SK-N-SH (cell line): Measurements from ENCODE around the gene S1PR1.

Source experiments
- EP300 ChIP-seq, 2 experiments: IDR thresholded peaks; 2 replicates each; pipeline versions ENCODE4 v1.4.0 to v1.6.1; 2012; ENCODE audit warnings: borderline replicate concordance in 1 of 2, low read depth in 1 of 2, low read length in 1 of 2
- JUND ChIP-seq: IDR thresholded peaks from 2 replicates; pipeline ENCODE4 v1.4.0; 2012
- POLR2AphosphoS5 ChIP-seq: IDR thresholded peaks from 2 replicates; pipeline ENCODE4 v1.6.1; 2012; ENCODE audit warnings: low read depth, low read length
- RCOR1 ChIP-seq: fragments of 150-350 bp; IDR thresholded peaks from 2 replicates; pipeline ENCODE4 v1.6.1; 2017; ENCODE audit warnings: antibody characterized with exemption, low read length
- REST ChIP-seq: IDR thresholded peaks from 2 replicates; pipeline ENCODE4 v1.6.1; 2012; ENCODE audit warnings: mild to moderate bottlenecking, low read depth, low read length, moderate library complexity
- RFX5 ChIP-seq: IDR thresholded peaks from 2 replicates; pipeline ENCODE4 v1.6.1; 2012; ENCODE audit warnings: mild to moderate bottlenecking, improper control_type of control experiment, low read length
- SMC3 ChIP-seq: IDR thresholded peaks from 2 replicates; pipeline ENCODE4 v1.6.1; 2012; ENCODE audit warnings: low read depth, low read length, improper control_type of control experiment
- TF ChIP-seq, protein P1 (sequence below): fragments of 150-350 bp; IDR thresholded peaks from 2 replicates; pipeline ENCODE4 v1.6.1; 2017; ENCODE audit warnings: antibody characterized with exemption, low read length, low read depth, borderline replicate concordance
- TF ChIP-seq, protein P2 (sequence below): fragments of 200-600 bp; sonication (generic); IDR thresholded peaks from 2 replicates; pipeline ENCODE4 v1.6.1; 2017; ENCODE audit warnings: antibody characterized with exemption, mild to moderate bottlenecking, moderate library complexity

GRCh38 chr1:101275672-101276071 is 38.9 kb downstream of the S1PR1 start:
- TF ChIP-seq JUND: no peak
- TF ChIP-seq EP300 (IDR thresholded peaks at IDR 0.05; ENCODE audit: borderline replicate concordance in 1 of 2, low read depth in 1 of 2, low read length in 1 of 2): no peak
- TF ChIP-seq, protein P1, sequence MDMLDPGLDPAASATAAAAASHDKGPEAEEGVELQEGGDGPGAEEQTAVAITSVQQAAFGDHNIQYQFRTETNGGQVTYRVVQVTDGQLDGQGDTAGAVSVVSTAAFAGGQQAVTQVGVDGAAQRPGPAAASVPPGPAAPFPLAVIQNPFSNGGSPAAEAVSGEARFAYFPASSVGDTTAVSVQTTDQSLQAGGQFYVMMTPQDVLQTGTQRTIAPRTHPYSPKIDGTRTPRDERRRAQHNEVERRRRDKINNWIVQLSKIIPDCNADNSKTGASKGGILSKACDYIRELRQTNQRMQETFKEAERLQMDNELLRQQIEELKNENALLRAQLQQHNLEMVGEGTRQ: no peak
- TF ChIP-seq REST: no peak
- TF ChIP-seq, protein P2, sequence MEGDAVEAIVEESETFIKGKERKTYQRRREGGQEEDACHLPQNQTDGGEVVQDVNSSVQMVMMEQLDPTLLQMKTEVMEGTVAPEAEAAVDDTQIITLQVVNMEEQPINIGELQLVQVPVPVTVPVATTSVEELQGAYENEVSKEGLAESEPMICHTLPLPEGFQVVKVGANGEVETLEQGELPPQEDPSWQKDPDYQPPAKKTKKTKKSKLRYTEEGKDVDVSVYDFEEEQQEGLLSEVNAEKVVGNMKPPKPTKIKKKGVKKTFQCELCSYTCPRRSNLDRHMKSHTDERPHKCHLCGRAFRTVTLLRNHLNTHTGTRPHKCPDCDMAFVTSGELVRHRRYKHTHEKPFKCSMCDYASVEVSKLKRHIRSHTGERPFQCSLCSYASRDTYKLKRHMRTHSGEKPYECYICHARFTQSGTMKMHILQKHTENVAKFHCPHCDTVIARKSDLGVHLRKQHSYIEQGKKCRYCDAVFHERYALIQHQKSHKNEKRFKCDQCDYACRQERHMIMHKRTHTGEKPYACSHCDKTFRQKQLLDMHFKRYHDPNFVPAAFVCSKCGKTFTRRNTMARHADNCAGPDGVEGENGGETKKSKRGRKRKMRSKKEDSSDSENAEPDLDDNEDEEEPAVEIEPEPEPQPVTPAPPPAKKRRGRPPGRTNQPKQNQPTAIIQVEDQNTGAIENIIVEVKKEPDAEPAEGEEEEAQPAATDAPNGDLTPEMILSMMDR: no peak
- no peak for TF ChIP-seq RCOR1
- TF ChIP-seq POLR2AphosphoS5: no peak
- TF ChIP-seq RFX5: no peak
- no peak for TF ChIP-seq SMC3
